Mesodermal cell (in vitro differentiated cells): ENCODE results near the gene DDX43. TPM values are rescaled to one million over a fixed set of nuclear protein-coding genes. Genes with fewer than 3 reads are reported as not detected.

Experiments
- H3K27ac ChIP-seq: 2 replicates; pipeline ENCODE4 v1.7.0; 2013; ENCODE audit warnings: mild to moderate bottlenecking, low read depth, low read length, moderate library complexity; ENCODE audit not compliant: severe bottlenecking
- H3K36me3 ChIP-seq: 2 replicates; pipeline ENCODE4 v1.7.1; 2013; ENCODE audit warnings: mild to moderate bottlenecking, low read length, moderate library complexity; ENCODE audit not compliant: control insufficient read depth, insufficient read depth
- H3K4me1 ChIP-seq: one replicate; pipeline ENCODE4 v1.7.1; 2013; ENCODE audit warnings: mild to moderate bottlenecking, low read length; ENCODE audit not compliant: insufficient read depth, control insufficient read depth, poor library complexity, severe bottlenecking
- H3K4me3 ChIP-seq: 2 replicates; pipeline ENCODE4 v1.7.0; 2013; ENCODE audit warnings: low read length, control low read depth, mild to moderate bottlenecking; ENCODE audit not compliant: insufficient read depth, poor library complexity, severe bottlenecking; ENCODE audit errors: extremely low read depth
- H3K9me3 ChIP-seq: 2 replicates; pipeline ENCODE4 v1.7.1; 2013; ENCODE audit warnings: mild to moderate bottlenecking, low read length, moderate library complexity; ENCODE audit not compliant: control insufficient read depth
- WGBS, 2 experiments: methylation state at CpG; one replicate each; pipeline ENCODE4 v1.1.5; 2013; ENCODE audit warnings: missing lambda C conversion rate in 2 of 2; ENCODE audit not compliant: insufficient coverage in 2 of 2; 5-methylcytosine and 5-hydroxymethylcytosine counted together
- polyA plus RNA-seq, 2 experiments: library from polyadenylated mRNA; stranded (reverse); fragments of 50-300 nt; gene quantifications; one replicate each; pipeline ENCODE4 v1.2.3, GENCODE V29; 2013

DDX43 gene
- polyA plus RNA-seq (2013, experiment 1 of 2): not detected
- not detected for polyA plus RNA-seq (2013, experiment 2 of 2)

DNA sequence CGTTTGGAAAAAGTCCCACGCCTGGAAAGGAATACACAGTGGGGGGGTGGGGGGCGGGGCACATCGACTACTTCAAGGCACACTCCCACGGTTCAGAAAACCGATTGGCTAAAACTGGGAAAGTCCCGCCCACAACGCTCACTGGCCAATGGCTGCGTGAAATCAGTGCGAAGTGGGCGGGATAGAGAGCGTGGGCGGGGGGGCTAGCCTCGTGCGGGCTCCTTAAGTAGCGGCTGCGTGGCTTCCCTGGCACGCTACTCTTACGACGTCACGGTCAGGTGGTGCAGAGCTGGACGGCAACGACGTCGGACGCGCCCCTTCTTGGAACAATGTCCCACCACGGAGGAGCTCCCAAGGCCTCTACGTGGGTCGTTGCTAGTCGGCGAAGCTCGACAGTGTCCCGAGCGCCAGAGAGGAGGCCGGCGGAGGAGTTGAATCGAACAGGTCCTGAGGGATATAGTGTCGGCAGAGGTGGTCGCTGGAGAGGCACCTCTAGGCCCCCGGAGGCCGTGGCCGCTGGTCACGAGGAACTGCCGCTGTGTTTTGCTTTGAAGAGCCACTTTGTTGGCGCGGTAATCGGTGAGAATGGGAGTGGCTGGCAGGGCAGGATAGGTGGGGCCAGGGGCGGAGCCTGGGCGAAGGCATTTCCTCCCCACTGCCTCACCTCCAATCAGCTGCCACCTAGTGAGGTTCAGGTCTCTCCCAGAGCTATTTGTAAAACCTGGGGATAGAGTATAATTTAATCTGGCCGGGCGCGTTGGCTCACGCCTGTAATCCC is at the start of gene DDX43:
DDX43 (plus strand) TSS at position 252 of the 778 bp plus-strand sequence; CDS start at position 330, 78 bp downstream.
- no peaks in the 10 kb centered on the region for H3K36me3 ChIP-seq
- H3K4me1 ChIP-seq: no peaks in the 10 kb centered on the region
- H3K4me3 ChIP-seq: no peak within 1 kb of the TSS
- no peaks in the 10 kb centered on the region for H3K9me3 ChIP-seq
- 95 to 98% methylated on average over 48 to 52 of the region's 54 CpGs for WGBS, 2 experiments
- H3K27ac ChIP-seq: no peak within 1 kb of the TSS

- no peak overlapping the region for H3K27ac ChIP-seq
- H3K36me3 ChIP-seq: no peaks in the 10 kb centered on the region
- H3K9me3 ChIP-seq: no peaks in the 10 kb centered on the region
- H3K4me3 ChIP-seq: no peak overlapping the region
- WGBS, 2 experiments: 90 to 92% methylated on average over 23 to 26 of the region's 33 CpGs
- no peaks in the 10 kb centered on the region for H3K4me1 ChIP-seq
Measured at GRCh38 chr6:73348550-73349204, 46.0 kb upstream of the DDX43 start.

- H3K4me3 ChIP-seq: no peak overlapping the region
- no peaks in the 10 kb centered on the region for H3K4me1 ChIP-seq
- 10 to 30% methylated on average over 2 to 4 of the region's 6 CpGs for WGBS, 2 experiments
- H3K36me3 ChIP-seq: no peaks in the 10 kb centered on the region
- H3K9me3 ChIP-seq: no peaks in the 10 kb centered on the region
- H3K27ac ChIP-seq: no peak overlapping the region
Measured at GRCh38 chr6:73349311-73349710, 45.3 kb upstream of the DDX43 start.

DNA sequence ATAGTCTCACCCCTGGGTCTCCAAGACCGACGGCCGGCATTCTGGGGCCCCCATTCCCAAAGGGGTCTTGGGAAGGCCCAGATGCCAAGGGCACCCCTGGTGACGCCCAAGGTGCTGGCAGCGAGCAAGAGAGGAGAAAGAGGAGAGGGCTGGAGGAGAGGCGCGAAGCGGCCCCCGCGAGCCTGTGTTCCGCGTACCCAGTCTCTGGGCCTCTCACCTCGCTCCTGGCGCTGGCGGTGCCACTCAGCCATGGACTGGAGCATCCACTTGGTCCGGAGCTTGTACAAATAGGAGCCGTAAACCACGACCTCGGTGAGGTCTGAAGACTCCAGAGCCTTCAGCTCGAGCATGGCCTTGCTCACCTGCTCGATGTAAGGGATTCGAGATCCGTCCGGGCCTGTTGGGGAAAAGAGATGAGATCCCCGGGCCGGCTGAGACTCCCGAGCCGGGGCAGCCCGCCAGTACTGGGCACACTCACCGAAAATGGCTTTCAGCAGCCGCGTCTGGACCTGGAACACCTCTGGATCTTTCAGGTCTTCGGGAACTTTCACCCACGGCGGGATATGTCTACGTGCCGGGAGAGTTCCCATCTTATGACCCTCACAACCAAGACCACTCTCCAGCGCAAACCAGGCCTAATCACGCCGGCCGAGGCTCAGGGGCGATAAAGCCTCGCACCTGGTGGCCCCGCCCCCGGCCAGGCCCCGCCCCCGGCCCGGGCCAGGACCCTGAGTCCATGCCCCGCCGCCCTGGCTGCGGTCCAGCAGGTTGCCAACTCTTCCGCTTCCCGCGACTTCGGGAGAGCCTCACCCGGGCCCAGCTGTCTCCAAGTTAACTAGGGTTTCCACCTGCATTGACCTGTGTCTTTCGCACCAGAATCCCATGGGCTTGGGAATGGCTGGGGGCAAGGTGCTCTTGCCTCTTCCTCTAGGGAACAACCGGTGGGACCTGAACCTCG is 40.7 kb upstream of the DDX43 start, which contains the start of gene DPPA5:
DPPA5 (minus strand) TSS at position 641 of the 958 bp plus-strand sequence; CDS start at position 590, 51 bp downstream.
- 94 to 95% methylated on average over 41 to 48 of the region's 59 CpGs for WGBS, 2 experiments
- Histone ChIP-seq H3K36me3 (no peaks in the 10 kb centered on the region), H3K9me3 (no peaks in the 10 kb centered on the region), H3K27ac (no peak within 1 kb of the TSS), H3K4me3 (no peak within 1 kb of the TSS), H3K4me1 (no peaks in the 10 kb centered on the region)

DNA sequence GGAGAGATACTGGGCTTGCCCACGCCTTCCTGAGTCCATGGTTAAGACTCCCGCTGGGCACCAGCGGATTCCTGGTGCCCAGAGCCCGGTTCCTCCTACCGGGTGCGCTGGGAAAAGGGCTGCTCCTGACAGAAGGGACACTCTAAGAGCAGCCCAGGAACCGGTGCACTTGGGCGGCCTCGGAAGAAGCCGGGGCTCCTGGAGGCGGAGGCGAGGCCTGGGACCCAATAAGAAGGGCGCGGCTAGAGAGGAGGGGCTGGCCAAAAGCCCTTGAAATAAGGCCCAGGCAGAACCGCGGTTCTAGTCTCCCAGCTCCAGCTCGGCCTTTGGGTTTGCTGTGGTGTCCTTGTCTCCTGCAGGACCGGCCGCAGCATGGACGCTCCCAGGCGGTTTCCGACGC is 32.3 kb upstream of the DDX43 start, which contains the start of gene KHDC3L:
KHDC3L (plus strand) TSS at position 301 of the 400 bp plus-strand sequence; CDS start at position 373, 72 bp downstream.
- no peaks in the 10 kb centered on the region for H3K4me1 ChIP-seq
- no peak within 1 kb of the TSS for H3K4me3 ChIP-seq
- WGBS, 2 experiments: 94 to 96% methylated on average over 23 of the region's 23 CpGs
- H3K36me3 ChIP-seq: no peaks in the 10 kb centered on the region
- no peak within 1 kb of the TSS for H3K27ac ChIP-seq
- no peaks in the 10 kb centered on the region for H3K9me3 ChIP-seq

GRCh38 chr6:73362869-73363536 is 31.6 kb upstream of the DDX43 start:
- no peak overlapping the region for H3K27ac ChIP-seq
- WGBS, 2 experiments: 94 to 97% methylated on average over 30 to 31 of the region's 31 CpGs
- no peaks in the 10 kb centered on the region for H3K36me3 ChIP-seq
- no peak overlapping the region for H3K4me3 ChIP-seq
- no peaks in the 10 kb centered on the region for H3K9me3 ChIP-seq
- no peaks in the 10 kb centered on the region for H3K4me1 ChIP-seq

DNA sequence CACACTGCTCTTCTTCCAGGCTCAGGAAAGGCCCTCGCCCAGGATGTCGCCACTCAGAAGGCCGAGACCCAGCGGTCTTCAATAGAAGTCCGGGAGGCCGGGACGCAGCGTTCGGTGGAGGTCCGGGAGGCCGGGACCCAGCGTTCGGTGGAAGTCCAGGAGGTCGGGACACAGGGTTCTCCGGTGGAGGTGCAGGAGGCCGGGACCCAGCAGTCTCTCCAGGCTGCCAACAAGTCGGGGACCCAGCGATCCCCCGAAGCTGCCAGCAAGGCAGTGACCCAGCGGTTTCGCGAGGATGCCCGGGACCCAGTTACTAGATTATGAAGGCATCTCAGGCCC is 31.1 kb upstream of the DDX43 start:
- Histone ChIP-seq H3K36me3 (no peaks in the 10 kb centered on the region), H3K4me1 (no peaks in the 10 kb centered on the region), H3K9me3 (no peaks in the 10 kb centered on the region), H3K4me3 (no peak overlapping the region), H3K27ac (no peak overlapping the region)
- 95 to 96% methylated on average over 23 of the region's 23 CpGs for WGBS, 2 experiments

- Histone ChIP-seq H3K4me1 (no peaks in the 10 kb centered on the region), H3K36me3 (no peaks in the 10 kb centered on the region), H3K27ac (no peak overlapping the region), H3K9me3 (no peaks in the 10 kb centered on the region), H3K4me3 (no peak overlapping the region)
- WGBS, 2 experiments: 92 to 96% methylated on average over 10 to 13 of the region's 14 CpGs
Measured at GRCh38 chr6:73364121-73364520, 30.5 kb upstream of the DDX43 start.

GRCh38 chr6:73364549-73364948 is 30.1 kb upstream of the DDX43 start:
- Histone ChIP-seq H3K4me1 (no peaks in the 10 kb centered on the region), H3K36me3 (no peaks in the 10 kb centered on the region), H3K9me3 (no peaks in the 10 kb centered on the region), H3K27ac (no peak overlapping the region), H3K4me3 (no peak overlapping the region)
- WGBS, 2 experiments: 91 to 98% methylated on average over 7 to 8 of the region's 9 CpGs
